Measurements from ENCODE around the gene PARD3. TPM values are rescaled to one million over a fixed set of nuclear protein-coding genes. Genes with fewer than 3 reads are reported as not detected.

The PARD3 gene
- total RNA-seq, 6 experiments from 2014 or later = 19.1 to 27.8 (median 22.0) TPM

DNA sequence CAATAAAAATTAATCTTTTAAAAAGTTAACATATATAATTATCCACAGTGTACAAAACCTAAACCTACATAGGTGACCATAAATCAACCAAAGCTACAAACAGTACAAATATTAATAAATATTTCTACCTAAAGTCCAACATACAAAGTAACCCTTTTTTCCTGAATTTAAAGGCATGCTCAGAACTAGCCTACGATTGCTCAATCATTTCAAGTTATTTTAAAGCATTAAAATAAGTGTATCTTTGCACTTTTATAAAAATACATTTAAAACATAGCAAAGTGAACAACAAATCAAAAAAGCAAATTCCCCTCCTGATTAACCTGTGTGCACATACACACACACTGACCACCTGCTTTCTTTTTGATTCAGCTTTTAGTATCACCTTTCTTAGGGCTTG is 202.2 kb downstream of the PARD3 start:
- ATAC-seq = no peak
- no peak for DNase-seq
- 89% methylated on average over 1 of the region's 1 CpG for WGBS (ENCODE audit: insufficient coverage, low coverage, low lambda C conversion rate, missing lambda C conversion rate)
- TF ChIP-seq CTCF (IDR thresholded peaks at IDR 0.05) = no peak
- TF ChIP-seq POLR2A (IDR thresholded peaks at IDR 0.05) = no peak
- H3K36me3 ChIP-seq = no peaks in the 10 kb centered on the region
- no peaks in the 10 kb centered on the region for H3K4me1 ChIP-seq
- H3K9me3 ChIP-seq = no peaks in the 10 kb centered on the region
- intact Hi-C loops (cut with DNase I) = no loop called here
- no peaks in the 10 kb centered on the region for H3K27me3 ChIP-seq
- H3K27ac ChIP-seq = no peak overlapping the region
- no peak overlapping the region for H3K4me3 ChIP-seq

- 92% methylated on average over 3 of the region's 3 CpGs for WGBS (ENCODE audit: insufficient coverage, low coverage, low lambda C conversion rate, missing lambda C conversion rate)
These were observed 202.7 kb downstream of the PARD3 start for GRCh38 chr10:34612446-34612845.

DNA sequence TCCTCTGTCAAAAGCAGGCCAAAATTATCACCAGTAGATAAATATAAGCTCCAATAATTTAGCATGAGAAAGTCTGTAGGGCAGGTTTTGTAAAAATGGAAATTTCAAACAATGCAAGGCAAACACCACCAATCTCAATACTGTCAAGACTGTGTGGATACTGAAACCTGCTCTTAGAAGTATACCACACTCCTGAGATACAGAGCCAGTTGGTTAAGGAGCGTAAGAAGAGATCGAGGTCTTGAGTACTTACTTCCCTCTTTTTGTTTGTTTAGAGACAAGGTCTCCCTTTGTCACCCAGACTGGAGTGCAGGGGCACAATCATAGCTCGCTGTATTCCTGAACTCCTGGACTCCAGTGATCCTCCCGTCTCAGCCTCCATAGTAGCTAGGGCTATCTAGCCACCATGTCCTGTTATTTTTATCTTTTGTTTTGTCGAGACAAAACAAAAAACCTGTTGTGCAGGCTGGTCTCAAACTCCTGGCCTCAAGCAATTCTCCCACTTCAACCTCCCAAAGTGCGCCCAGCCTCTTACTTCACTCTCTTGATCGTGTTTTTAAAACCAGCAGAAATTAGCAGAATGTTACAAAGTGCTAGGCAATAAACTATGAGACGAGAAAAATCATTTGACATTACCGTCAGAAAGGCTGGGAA is 205.7 kb downstream of the PARD3 start:
- Histone ChIP-seq H3K36me3 (no peaks in the 10 kb centered on the region), H3K27me3 (no peaks in the 10 kb centered on the region), H3K9me3 (no peaks in the 10 kb centered on the region), H3K4me1 (no peaks in the 10 kb centered on the region), H3K4me3 (no peak overlapping the region), H3K27ac (no peak overlapping the region)
- DNase-seq (no peak), ATAC-seq (no peak)
- TF ChIP-seq CTCF (IDR thresholded peaks at IDR 0.05) = no peak
- no peak for TF ChIP-seq POLR2A (IDR thresholded peaks at IDR 0.05)
- intact Hi-C loops (cut with DNase I) = no loop called here
- 88% methylated on average over 7 of the region's 9 CpGs for WGBS (ENCODE audit: insufficient coverage, low coverage, low lambda C conversion rate, missing lambda C conversion rate)

More at GRCh38 chr10:34612446-34612845, 202.7 kb downstream of the PARD3 start:
- Histone ChIP-seq H3K4me3 (no peak overlapping the region), H3K9me3 (no peaks in the 10 kb centered on the region), H3K27me3 (no peaks in the 10 kb centered on the region), H3K27ac (no peak overlapping the region), H3K36me3 (no peaks in the 10 kb centered on the region), H3K4me1 (no peaks in the 10 kb centered on the region)
- DNase-seq = no peak
- intact Hi-C loops (cut with DNase I) = no loop called here
- ATAC-seq = no peak
- TF ChIP-seq POLR2A (IDR thresholded peaks at IDR 0.05) (no peak), CTCF (IDR thresholded peaks at IDR 0.05) (no peak)

DNA sequence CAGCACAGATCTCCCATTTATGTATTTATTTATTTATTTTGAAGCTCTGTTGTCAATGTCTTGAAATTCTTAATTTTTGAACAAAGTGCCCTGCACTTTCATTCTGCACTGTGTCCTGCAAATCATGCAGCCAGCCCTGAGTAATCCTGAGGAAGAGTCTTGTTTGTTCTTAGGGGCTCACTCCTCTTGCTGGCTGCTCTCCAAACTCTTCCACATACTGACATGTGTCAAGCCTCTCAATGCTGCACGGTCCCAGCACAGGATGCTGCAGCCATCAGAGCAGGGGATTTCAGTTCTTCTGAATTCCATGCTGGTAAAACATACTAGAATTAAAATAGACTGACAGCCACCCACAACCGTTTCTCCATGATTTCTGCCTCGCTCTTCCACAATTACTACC is 207.2 kb downstream of the PARD3 start:
- Histone ChIP-seq H3K4me1 (no peaks in the 10 kb centered on the region), H3K36me3 (no peaks in the 10 kb centered on the region), H3K4me3 (no peak overlapping the region), H3K9me3 (no peaks in the 10 kb centered on the region), H3K27ac (no peak overlapping the region), H3K27me3 (no peaks in the 10 kb centered on the region)
- intact Hi-C loops (cut with DNase I) = no loop called here
- WGBS (ENCODE audit: insufficient coverage, low coverage, low lambda C conversion rate, missing lambda C conversion rate) = 77% methylated on average over 3 of the region's 3 CpGs
- no peak for TF ChIP-seq CTCF (IDR thresholded peaks at IDR 0.05)
- TF ChIP-seq POLR2A (IDR thresholded peaks at IDR 0.05) = no peak
- DNase-seq = no peak
- ATAC-seq = no peak
